Measurements from ENCODE around the gene OXT.

The OXT gene

DNA sequence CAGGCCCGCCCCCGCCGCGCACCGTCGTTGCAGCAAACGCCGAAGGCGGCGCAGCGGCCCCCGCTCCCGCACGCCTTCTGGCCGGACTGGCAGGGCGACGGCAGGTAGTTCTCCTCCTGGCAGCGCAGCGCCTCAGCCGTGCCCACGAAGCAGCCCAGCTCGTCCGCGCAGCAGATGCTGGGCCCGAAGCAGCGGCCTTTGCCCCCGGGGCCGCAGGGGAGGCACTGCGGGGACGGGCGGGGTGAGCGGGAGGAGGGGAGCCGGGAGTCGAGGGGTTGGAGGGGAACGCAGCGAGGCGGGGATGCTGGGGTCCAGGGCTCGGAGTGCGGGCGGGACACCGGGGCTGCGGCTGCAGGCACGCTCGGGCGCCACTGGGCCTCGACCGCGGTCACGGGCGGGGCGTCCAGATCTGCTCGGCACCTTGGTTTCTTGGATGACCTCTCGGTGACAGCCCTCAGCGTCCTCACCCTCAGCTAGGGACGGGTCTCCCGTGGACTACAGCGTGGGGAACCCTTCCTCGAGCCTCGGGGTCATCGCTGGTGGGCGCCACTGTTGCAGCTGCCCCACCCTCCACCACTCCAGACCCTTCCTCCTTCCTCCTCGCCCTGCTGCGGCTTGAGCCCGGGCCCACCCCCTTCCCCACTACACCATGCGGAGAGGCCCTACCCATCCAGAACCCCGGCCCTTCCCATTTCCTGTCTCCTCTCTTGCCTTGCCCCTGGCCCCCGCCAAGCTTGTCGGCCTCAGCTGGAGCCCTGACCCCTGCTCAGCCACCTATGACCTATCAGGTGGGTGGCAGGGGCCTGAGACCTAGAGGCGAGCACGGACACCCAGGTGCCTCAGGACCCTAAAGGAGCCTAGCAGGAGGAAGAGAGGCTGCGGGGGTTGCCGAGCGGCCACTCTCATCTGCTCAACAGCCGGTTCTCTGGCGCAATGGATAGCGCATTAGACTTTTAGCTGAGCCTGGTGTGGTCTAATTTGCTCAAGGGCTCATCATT is 11.8 kb downstream of the OXT start:
- peak overlapping the region; percentile 69 for H3K4me3 ChIP-seq

DNA sequence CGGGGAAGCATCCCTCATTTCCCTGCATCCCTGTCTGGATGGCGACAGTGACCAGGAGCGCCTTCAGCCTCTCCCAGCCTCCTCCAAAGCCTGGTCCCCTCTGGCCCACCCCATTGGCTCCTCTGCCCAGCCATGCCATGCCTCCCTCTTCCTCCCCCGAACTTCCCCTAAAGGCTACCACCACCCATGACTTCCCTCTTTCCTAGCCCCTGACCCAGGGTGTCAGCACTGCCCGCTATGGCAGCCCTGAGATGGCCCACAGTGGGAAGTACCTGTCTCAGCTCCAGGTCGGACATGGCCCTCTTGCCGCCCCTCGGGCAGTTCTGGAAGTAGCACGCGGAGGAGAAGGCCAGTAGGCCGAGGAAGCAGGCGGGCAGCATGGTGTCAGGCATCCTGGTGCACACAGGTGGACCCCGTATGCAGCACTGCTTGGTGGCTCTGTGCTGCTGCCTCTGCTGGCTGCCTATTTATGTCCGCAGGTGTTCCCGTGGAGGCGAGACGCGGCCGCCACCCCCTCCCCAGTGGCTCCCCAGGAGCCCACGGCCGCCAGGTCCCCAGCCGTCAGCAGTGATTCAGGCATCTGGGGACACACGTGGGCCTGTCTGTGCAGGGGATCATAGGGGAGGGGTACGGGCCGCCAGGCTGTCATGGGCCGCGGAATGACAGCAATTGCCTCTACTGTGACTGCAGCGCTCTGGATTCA is 13.0 kb downstream of the OXT start, which contains the start of gene AVP:
Gene AVP, minus strand, starts transcription at position 442 of the 703 bp plus-strand sequence. Its CDS starts 50 bp downstream, at position 392.
- TF ChIP-seq, protein P1, sequence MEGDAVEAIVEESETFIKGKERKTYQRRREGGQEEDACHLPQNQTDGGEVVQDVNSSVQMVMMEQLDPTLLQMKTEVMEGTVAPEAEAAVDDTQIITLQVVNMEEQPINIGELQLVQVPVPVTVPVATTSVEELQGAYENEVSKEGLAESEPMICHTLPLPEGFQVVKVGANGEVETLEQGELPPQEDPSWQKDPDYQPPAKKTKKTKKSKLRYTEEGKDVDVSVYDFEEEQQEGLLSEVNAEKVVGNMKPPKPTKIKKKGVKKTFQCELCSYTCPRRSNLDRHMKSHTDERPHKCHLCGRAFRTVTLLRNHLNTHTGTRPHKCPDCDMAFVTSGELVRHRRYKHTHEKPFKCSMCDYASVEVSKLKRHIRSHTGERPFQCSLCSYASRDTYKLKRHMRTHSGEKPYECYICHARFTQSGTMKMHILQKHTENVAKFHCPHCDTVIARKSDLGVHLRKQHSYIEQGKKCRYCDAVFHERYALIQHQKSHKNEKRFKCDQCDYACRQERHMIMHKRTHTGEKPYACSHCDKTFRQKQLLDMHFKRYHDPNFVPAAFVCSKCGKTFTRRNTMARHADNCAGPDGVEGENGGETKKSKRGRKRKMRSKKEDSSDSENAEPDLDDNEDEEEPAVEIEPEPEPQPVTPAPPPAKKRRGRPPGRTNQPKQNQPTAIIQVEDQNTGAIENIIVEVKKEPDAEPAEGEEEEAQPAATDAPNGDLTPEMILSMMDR (IDR thresholded peaks at IDR 0.05), result no peak
- H3K27ac ChIP-seq, result no peak within 1 kb of the TSS
- no peak within 1 kb of the TSS for H3K4me3 ChIP-seq
- DNase-seq (ENCODE audit: low spot score), result no peak

More for the DNA sequence above, 11.8 kb downstream of the OXT start:
- TF ChIP-seq, protein P1 (IDR thresholded peaks at IDR 0.05), result no peak
- H3K27ac ChIP-seq, result no peak overlapping the region
- DNase-seq (ENCODE audit: low spot score), result no peak

DNA sequence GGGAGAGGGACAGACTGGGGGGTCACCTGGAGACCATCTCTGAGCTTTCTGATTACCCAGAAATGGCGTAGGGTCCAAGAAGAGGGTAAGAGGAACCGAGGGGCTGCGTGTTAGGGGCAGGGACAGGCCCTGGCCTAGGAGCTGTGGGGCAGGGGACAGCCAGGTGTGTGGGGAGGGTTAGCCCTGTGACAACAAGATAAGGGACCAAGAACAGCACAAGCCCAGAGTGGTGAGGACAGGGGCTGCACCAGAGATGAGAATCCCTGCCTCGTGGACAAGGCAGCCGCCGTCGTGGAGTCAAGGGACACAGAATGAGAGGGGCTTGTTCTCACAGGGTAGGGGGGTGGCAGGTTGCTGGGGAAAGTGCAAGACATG is 13.6 kb downstream of the OXT start:
- H3K4me3 ChIP-seq, result no peak overlapping the region
- no peak overlapping the region for H3K27ac ChIP-seq
- no peak for DNase-seq (ENCODE audit: low spot score)
- TF ChIP-seq, protein P1 (IDR thresholded peaks at IDR 0.05), result no peak

DNA sequence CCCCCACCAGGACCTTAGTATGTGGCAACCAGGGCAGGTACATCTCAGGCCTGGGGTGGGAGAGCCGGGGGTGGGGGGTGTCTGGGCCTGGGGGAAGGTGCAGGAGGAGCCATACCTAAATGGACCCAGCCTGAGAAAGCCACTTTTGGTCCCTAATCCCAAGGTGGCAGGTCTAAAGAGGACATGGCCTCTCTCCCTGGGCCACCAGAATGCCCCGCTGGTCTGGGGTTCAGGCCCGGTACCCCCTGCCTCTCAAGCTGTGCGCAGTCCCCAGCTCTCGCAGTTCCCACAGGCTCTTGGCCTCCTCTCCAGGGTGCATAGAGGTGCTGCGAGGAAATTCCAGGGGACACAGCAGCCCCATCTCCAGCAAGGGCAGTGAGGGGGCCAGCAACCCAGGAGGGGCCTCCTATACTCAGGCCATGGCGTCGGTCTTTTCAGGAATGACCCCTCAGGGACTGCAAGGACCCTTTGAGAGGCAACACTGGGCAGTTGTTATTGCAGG is 14.2 kb downstream of the OXT start:
- H3K4me3 ChIP-seq, result no peak overlapping the region
- H3K27ac ChIP-seq, result no peak overlapping the region
- TF ChIP-seq, protein P1 (IDR thresholded peaks at IDR 0.05), result no peak
- no peak for DNase-seq (ENCODE audit: low spot score)

DNA sequence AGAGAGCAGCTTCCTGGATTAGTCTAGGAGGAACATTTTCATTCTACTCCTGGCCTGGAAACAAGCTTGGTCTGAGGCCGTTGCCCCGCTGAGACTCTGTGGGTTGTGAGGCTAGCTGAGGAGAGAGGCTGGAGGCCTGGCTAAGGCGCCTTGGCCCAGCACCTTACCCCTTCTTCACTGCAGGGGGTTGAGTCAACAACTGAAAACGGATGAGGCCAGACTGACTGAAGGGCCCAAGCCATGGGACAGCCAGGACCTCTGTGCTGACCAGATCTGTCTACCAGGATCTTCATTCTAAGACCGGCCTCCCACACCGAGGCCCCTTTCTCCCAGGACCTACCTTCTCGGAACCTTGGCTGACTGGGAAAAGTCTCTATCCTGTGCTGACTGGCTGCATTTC is 16.6 kb downstream of the OXT start:
- TF ChIP-seq, protein P1 (IDR thresholded peaks at IDR 0.05), result no peak
- Histone ChIP-seq H3K27ac (no peak overlapping the region), H3K4me3 (no peak overlapping the region)
- DNase-seq (ENCODE audit: low spot score), result no peak

DNA sequence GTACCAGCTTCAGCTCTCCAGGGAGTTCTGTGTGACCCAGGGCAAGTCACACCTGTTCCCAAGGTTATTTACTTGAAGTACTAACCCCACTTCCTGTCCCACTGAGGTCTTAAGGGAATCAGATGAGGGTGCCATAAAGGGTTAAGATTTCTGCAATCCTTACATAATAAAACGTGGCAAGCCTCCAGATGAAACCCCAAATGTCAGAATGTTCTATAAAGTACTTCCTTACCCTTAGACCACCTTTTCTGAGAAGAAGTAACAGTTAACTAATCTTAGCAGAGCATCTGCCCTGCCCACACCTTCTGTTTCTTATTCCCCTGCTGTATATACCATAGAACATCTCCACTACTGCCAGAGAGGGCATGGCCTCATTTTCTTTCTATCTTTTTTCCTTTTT is 19.1 kb downstream of the OXT start:
- no peak for DNase-seq (ENCODE audit: low spot score)
- H3K27ac ChIP-seq, result no peak overlapping the region
- TF ChIP-seq, protein P1 (IDR thresholded peaks at IDR 0.05), result no peak
- H3K4me3 ChIP-seq, result no peak overlapping the region

All from coronary artery (tissue), 2 donors.